ENCODE measurements around the gene PLEKHM2. TPM values are rescaled to one million over a fixed set of nuclear protein-coding genes. Genes with fewer than 3 reads are reported as not detected.

The PLEKHM2 gene
- polyA plus RNA-seq, 4 donors = 18.6 to 29.0 (median 23.8) TPM

DNA sequence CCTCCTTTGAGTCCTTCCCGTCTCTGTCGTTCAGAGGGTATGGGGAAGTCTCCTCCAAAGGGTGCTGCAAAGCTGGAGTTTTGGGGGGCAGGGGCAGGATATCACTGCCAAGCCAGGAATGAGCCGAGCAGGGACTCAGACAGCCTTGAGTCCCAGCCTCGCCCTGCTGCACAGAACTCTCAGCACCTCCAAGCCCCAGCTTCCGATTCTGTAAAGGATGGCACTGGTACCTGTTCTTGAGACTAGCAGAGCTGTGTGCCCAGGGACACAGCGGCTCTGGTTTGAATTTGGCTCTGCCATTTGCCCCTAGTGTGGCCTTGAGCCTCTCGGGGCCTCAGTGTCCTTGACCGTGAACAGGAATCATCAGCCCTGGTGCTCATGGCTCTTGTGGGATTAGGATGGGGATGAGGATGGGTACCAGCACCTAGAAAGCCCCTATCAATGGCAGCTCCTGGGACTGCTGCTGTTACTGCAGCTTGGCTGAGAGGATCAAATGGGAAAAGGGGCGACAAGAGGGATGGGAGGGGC, 73.0 kb downstream of the PLEKHM2 start:
- Histone ChIP-seq H3K36me3 (ENCODE audit: control insufficient read depth in 3 of 3, insufficient read depth in 2 of 3, low read depth in 1 of 3, low read length in 3 of 3) (peaks cover 0 to 19% (median 0%) of the 10 kb centered on the region in 3 donors), H3K27ac (ENCODE audit: low read depth in 1 of 3, low read length in 2 of 3) (peak overlapping the region; percentile 83 to 86 (median 85)), H3K27me3 (ENCODE audit: control insufficient read depth in 3 of 3, insufficient read depth in 3 of 3, low read length in 3 of 3) (no peaks in the 10 kb centered on the region), H3K4me1 (ENCODE audit: control insufficient read depth in 3 of 3, insufficient read depth in 2 of 3, low read depth in 1 of 3, low read length in 2 of 3) (peaks cover 0 to 50% (median 0%) of the 10 kb centered on the region in 3 donors), H3K9me3 (ENCODE audit: control insufficient read depth in 2 of 2, insufficient read depth in 1 of 2, low read depth in 1 of 2, low read length in 1 of 2) (peaks cover 0 to 3% of the 10 kb centered on the region in 2 donors), H3K4me3 (ENCODE audit: low read depth in 1 of 3, low read length in 3 of 3) (peak overlapping the region; percentile 13 to 95 (median 85))
- DNase-seq (peak; percentile 35 to 46), FAIRE-seq (no peak)
- WGBS, 3 donors = 16 to 55% (median 33%) methylated on average over 8 to 9 of the region's 9 CpGs

DNA sequence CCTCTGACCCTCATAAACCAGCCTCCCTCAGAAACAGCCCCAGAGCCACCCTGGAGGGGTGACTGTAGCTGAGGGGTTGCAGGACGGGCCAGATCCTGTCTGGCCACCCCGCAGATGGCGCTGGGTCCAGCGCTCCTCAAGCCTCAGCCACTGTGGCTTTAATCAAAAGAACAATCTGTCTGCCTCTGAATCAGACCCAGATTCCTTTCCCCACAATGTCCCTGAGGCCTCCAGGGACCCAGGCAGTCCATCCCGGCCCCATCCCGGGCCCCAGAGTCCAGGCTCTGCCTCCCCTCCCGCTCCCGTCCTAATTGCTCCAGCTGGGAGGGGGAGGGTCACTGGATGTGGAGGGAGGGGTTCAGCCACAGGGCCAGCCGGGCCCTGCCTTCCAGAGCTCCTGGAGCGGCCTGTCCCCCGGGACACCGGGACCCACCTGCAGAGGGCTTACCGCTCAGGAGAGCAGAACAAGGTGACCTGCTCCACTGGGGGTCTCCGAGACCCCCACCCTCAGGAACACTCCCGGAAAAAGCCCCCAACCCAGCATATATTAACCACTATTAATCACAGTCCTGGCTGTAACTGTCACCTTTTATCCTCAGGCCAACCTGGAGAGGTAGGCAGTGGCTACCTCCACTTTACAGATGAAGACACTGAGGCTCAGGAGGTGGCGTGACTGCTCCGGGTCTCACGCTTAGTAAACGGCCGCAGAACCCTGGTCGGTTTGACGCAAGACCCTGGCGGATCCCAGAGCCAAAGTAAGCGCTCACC, 73.6 kb downstream of the PLEKHM2 start:
- Histone ChIP-seq H3K27ac (ENCODE audit: low read depth in 1 of 3, low read length in 2 of 3) (peak overlapping the region; percentile 83 to 86 (median 85)), H3K36me3 (ENCODE audit: control insufficient read depth in 3 of 3, insufficient read depth in 2 of 3, low read depth in 1 of 3, low read length in 3 of 3) (peaks cover 0 to 24% (median 0%) of the 10 kb centered on the region in 3 donors), H3K27me3 (ENCODE audit: control insufficient read depth in 3 of 3, insufficient read depth in 3 of 3, low read length in 3 of 3) (no peaks in the 10 kb centered on the region), H3K4me3 (ENCODE audit: low read depth in 1 of 3, low read length in 3 of 3) (peak overlapping the region; percentile 63 to 95 (median 85)), H3K4me1 (ENCODE audit: control insufficient read depth in 3 of 3, insufficient read depth in 2 of 3, low read depth in 1 of 3, low read length in 2 of 3) (peaks cover 0 to 50% (median 0%) of the 10 kb centered on the region in 3 donors), H3K9me3 (ENCODE audit: control insufficient read depth in 2 of 2, insufficient read depth in 1 of 2, low read depth in 1 of 2, low read length in 1 of 2) (peaks cover 0 to 3% of the 10 kb centered on the region in 2 donors)
- DNase-seq = peak; percentile 73 to 83
- FAIRE-seq = no peak
- WGBS, 3 donors = 4 to 12% (median 10%) methylated on average over 21 to 24 of the region's 24 CpGs

DNA sequence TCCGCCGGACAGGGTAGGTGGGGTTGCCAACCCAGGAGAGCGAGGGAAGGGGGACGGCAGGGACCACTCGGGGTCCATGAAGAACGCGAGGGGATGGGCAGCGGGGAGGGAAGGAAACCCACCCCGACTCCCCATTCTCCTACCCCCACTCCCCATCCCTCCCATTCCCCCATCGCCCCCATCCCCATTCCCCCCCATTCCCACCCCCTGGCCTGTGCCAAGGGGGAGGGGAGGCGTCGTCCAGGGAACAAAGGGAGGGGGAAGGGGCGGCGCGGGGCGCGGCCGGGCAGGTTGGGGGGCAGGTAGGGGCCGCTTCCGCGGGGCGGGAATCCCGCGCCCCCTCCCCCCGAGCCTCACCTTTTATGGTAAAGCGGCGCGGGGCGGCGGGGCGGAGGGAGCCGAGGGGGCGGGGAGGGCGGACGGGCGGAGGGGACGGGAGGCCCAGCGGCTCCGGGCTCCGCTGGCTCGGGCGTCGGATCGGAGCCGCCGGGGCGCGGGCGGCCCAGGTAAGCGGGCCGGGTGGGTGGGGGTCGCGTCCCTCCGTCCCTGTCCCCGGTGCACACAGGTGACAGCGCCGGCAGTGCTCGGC, 74.3 kb downstream of the PLEKHM2 start, which contains the start of gene FBLIM1:
FBLIM1 (plus strand) TSS at position 453 of the 589 bp plus-strand sequence. CDS start 6,189 bp downstream, outside the sequence.
- Histone ChIP-seq H3K4me1 (ENCODE audit: control insufficient read depth in 3 of 3, insufficient read depth in 2 of 3, low read depth in 1 of 3, low read length in 2 of 3) (peaks cover 0 to 50% (median 0%) of the 10 kb centered on the region in 3 donors), H3K9me3 (ENCODE audit: control insufficient read depth in 2 of 2, insufficient read depth in 1 of 2, low read depth in 1 of 2, low read length in 1 of 2) (peaks cover 0 to 3% of the 10 kb centered on the region in 2 donors), H3K27me3 (ENCODE audit: control insufficient read depth in 3 of 3, insufficient read depth in 3 of 3, low read length in 3 of 3) (no peaks in the 10 kb centered on the region), H3K27ac (ENCODE audit: low read depth in 1 of 3, low read length in 2 of 3) (peak within 1 kb of the TSS; percentile 84 to 86 (median 85)), H3K36me3 (ENCODE audit: control insufficient read depth in 3 of 3, insufficient read depth in 2 of 3, low read depth in 1 of 3, low read length in 3 of 3) (peaks cover 0 to 26% (median 0%) of the 10 kb centered on the region in 3 donors), H3K4me3 (ENCODE audit: low read depth in 1 of 3, low read length in 3 of 3) (peak within 1 kb of the TSS; percentile 63 to 95 (median 85))
- DNase-seq (peak in 1 of 2 donors; percentile 69), FAIRE-seq (no peak)
- WGBS, 3 donors = 2 to 6% (median 2%) methylated on average over 7 to 58 of the region's 58 CpGs

DNA sequence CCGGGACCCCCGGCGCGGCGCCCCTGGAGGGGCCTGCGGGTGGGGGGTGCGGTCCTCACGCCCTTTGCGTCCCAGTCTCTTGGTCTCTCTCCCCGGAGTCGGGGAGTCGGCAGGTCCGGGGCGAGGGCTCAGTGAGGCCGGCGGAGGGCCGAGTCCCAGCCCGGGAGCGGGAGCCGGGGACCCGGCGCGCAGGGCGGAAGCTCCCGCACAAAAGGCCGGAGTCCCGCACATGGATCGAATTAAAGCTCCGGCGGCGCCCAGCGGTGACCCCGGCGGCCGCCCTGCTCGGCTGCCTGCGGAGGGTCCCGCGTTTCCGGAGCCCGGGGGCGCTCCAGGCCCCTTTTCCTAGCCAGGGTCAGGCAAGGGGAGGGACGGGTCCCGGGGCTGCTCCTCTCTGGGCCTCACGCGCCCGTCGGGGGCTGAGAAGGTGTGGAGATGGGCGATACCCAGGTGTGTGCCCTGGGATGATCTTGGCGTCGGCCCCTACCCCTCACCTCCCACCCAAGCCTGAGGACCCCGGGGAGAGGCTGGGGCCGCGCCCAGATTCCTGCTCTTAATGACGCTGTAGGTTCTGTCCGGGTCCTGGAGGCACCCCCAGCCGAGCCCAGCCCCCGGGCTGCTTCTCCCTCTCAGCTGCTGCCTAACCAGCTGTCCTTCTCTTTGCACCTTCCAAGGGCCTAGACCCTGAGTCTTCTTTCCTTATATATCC, 75.0 kb downstream of the PLEKHM2 start:
- Histone ChIP-seq H3K27ac (ENCODE audit: low read depth in 1 of 3, low read length in 2 of 3) (peak overlapping the region; percentile 66 to 84 (median 77)), H3K9me3 (ENCODE audit: control insufficient read depth in 2 of 2, insufficient read depth in 1 of 2, low read depth in 1 of 2, low read length in 1 of 2) (peaks cover 0 to 3% of the 10 kb centered on the region in 2 donors), H3K36me3 (ENCODE audit: control insufficient read depth in 3 of 3, insufficient read depth in 2 of 3, low read depth in 1 of 3, low read length in 3 of 3) (peaks cover 0 to 28% (median 0%) of the 10 kb centered on the region in 3 donors), H3K27me3 (ENCODE audit: control insufficient read depth in 3 of 3, insufficient read depth in 3 of 3, low read length in 3 of 3) (no peaks in the 10 kb centered on the region), H3K4me3 (ENCODE audit: low read depth in 1 of 3, low read length in 3 of 3) (peak overlapping the region; percentile 63 to 95 (median 85)), H3K4me1 (ENCODE audit: control insufficient read depth in 3 of 3, insufficient read depth in 2 of 3, low read depth in 1 of 3, low read length in 2 of 3) (peaks cover 0 to 54% (median 4%) of the 10 kb centered on the region in 3 donors)
- DNase-seq = peak in 1 of 2 donors; percentile 68
- 4 to 6% (median 6%) methylated on average over 27 to 58 of the region's 58 CpGs for WGBS, 3 donors
- FAIRE-seq = no peak

DNA sequence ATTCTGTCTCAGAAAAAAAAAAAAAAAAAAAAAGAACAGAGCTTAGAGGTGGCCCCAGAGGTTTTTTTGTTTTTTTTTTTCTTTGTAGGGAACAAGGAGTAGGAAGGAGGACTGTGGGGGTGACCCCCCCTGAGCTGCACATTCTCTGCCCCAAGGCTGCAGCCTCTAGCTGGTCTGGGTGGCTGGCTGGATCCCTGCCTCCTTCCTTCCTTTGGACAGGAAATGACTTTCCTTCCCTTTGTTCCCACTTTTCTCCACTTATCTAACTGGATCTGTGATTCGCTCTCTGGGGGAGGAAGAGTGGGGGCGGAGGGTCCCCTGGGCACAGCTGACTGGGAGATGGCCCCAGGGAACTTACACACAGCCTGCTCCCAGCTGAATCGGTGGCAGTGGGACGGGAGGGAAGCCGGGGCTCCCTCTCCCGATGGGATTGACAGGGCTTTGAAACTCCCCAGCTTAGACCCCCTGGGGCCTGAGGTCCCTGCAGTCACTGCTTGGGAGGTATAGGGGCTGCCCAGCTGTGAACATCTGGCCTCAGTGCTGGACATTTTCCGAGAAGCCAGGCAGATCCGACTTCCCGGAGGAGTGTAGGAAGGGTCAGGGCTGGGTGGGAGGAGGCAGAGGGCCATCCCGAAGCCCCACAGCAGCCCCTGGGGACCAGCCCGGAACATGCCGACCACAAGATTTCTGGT, 76.5 kb downstream of the PLEKHM2 start:
- H3K4me1 ChIP-seq (ENCODE audit: control insufficient read depth in 3 of 3, insufficient read depth in 2 of 3, low read depth in 1 of 3, low read length in 2 of 3) = peaks cover 4 to 57% (median 5%) of the 10 kb centered on the region in 3 donors
- H3K4me3 ChIP-seq (ENCODE audit: low read depth in 1 of 3, low read length in 3 of 3) = peak overlapping the region in 1 of 3 donors; percentile 95
- FAIRE-seq (no peak), DNase-seq (peak in 1 of 2 donors; percentile 65)
- WGBS, 3 donors = 38 to 76% (median 71%) methylated on average over 11 to 12 of the region's 12 CpGs
- H3K9me3 ChIP-seq (ENCODE audit: control insufficient read depth in 2 of 2, insufficient read depth in 1 of 2, low read depth in 1 of 2, low read length in 1 of 2) = no peaks in the 10 kb centered on the region
- H3K27ac ChIP-seq (ENCODE audit: low read depth in 1 of 3, low read length in 2 of 3) = peak overlapping the region; percentile 17 to 84 (median 83)
- H3K36me3 ChIP-seq (ENCODE audit: control insufficient read depth in 3 of 3, insufficient read depth in 2 of 3, low read depth in 1 of 3, low read length in 3 of 3) = peaks cover 0 to 44% (median 5%) of the 10 kb centered on the region in 3 donors
- no peaks in the 10 kb centered on the region for H3K27me3 ChIP-seq (ENCODE audit: control insufficient read depth in 3 of 3, insufficient read depth in 3 of 3, low read length in 3 of 3)

DNA sequence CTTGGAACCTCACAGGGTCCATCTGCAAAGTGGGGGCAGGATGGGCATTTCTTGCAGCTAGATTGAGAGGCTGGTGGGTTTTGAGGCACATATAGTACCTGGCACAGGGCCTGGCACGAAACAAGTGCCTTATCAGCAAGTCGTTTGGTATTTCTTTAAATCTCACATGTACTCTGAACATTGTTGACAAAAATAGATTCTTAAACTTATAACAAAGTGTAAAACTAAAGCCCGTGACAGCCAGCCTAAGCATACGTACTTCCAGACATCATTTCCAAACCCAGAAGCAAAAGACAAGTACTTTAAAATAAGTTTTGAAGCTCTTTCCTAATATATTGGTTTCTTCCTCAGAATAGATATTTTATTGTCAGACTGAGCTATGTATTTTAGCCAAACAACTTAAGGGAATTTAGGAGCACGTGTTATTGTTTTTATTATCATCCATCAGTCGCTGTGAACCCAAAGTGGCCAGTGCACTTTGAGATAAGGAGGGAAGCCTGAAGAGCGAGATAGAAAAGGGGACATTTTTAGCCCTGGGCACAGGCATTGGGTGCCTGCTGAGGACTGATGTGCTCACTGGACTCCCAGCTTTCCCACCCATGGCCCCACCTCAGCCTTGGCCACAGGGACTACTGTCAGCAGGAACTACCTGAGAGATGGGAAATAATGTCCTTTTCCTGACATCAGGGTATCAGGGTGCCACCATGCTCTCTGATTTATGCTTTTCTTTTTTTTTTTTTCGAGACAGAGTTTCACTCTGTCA, 77.4 kb downstream of the PLEKHM2 start:
- H3K4me3 ChIP-seq (ENCODE audit: low read depth in 1 of 3, low read length in 3 of 3) = peak overlapping the region in 1 of 3 donors; percentile 95
- no peak for FAIRE-seq
- peaks cover 4 to 49% (median 5%) of the 10 kb centered on the region in 3 donors for H3K4me1 ChIP-seq (ENCODE audit: control insufficient read depth in 3 of 3, insufficient read depth in 2 of 3, low read depth in 1 of 3, low read length in 2 of 3)
- H3K36me3 ChIP-seq (ENCODE audit: control insufficient read depth in 3 of 3, insufficient read depth in 2 of 3, low read depth in 1 of 3, low read length in 3 of 3) = peaks cover 0 to 51% (median 6%) of the 10 kb centered on the region in 3 donors
- H3K9me3 ChIP-seq (ENCODE audit: control insufficient read depth in 2 of 2, insufficient read depth in 1 of 2, low read depth in 1 of 2, low read length in 1 of 2) = no peaks in the 10 kb centered on the region
- 47 to 53% (median 52%) methylated on average over 8 of the region's 8 CpGs for WGBS, 3 donors
- H3K27me3 ChIP-seq (ENCODE audit: control insufficient read depth in 3 of 3, insufficient read depth in 3 of 3, low read length in 3 of 3) = no peaks in the 10 kb centered on the region
- peak overlapping the region in 2 of 3 donors; percentile 83 to 84 for H3K27ac ChIP-seq (ENCODE audit: low read depth in 1 of 3, low read length in 2 of 3)
- DNase-seq = no peak

DNA sequence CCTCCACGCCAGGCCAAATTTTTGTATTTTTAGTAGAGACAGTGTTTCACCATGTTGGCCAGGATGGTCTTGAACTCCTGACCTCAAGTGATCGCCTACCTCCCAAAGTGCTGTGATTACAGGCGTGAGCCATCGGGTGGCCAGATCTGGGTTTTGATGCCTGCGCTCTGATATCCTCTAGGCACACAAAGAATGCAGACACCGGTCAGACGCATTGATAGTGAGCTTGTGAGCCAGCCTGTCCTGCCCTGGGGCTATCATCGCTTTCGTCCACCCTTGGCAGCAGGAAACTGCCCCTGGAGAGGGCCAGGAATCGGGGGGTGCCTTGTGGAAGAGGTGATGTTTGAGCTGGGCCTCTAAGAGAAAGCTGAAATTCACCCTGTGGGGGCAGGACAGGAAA, 78.4 kb downstream of the PLEKHM2 start:
- H3K36me3 ChIP-seq (ENCODE audit: control insufficient read depth in 3 of 3, insufficient read depth in 2 of 3, low read depth in 1 of 3, low read length in 3 of 3) = peaks cover 4 to 61% (median 6%) of the 10 kb centered on the region in 3 donors
- peaks cover 4 to 39% (median 5%) of the 10 kb centered on the region in 3 donors for H3K4me1 ChIP-seq (ENCODE audit: control insufficient read depth in 3 of 3, insufficient read depth in 2 of 3, low read depth in 1 of 3, low read length in 2 of 3)
- H3K4me3 ChIP-seq (ENCODE audit: low read depth in 1 of 3, low read length in 3 of 3) = no peak overlapping the region
- H3K27me3 ChIP-seq (ENCODE audit: control insufficient read depth in 3 of 3, insufficient read depth in 3 of 3, low read length in 3 of 3) = no peaks in the 10 kb centered on the region
- no peaks in the 10 kb centered on the region for H3K9me3 ChIP-seq (ENCODE audit: control insufficient read depth in 2 of 2, insufficient read depth in 1 of 2, low read depth in 1 of 2, low read length in 1 of 2)
- WGBS, 3 donors = 74 to 80% (median 76%) methylated on average over 10 of the region's 10 CpGs
- peak overlapping the region in 1 of 3 donors; percentile 9 for H3K27ac ChIP-seq (ENCODE audit: low read depth in 1 of 3, low read length in 2 of 3)
- FAIRE-seq (no peak), DNase-seq (no peak)

Data from small intestine (tissue), 7 donors.